ENCODE measurements around the gene OXA1L. TPM values are rescaled to one million over a fixed set of nuclear protein-coding genes. Genes with fewer than 3 reads are reported as not detected.

OXA1L gene
- polyA plus RNA-seq, 1 experiment = 181 TPM

DNA sequence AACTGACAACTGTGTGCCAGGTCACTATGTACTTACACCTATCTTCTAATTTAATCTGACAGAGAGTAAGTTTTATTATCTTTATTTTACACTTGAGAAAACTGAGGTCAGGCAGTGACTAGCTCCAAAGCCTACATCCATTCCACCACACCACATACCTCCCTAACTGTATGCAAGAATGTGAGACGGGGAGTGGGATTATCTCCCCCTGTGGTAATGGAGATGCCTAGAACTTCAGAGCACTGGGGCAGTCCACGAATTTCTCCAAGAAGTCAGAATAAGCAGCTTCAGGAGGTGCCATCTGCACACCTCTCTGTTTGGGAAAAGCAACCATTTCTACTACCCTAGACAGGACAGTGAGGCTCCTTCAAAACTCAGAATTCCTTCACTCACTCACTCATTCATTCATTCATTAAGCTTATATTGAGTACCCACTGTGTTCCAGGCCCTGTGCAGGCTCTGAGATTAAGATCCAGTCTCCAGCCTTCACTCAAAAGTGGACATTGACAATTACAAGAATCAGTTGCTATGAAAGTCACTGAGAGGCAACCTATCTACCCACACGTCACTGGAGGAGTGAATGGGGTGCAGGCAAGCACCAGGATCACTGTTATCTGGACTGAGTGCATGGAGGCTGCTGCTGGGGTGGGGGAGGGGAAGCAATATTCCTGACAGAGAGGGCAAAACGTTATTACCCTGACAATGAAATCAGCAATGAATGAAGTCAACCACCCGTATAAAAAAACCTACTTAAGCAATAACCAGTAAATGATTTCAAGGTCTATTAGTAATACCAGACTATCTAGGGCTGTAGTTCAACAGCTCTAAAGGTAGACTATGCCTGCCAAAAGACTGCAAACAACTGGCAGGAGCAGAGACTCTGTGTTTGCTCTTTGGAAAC is 30.8 kb downstream of the OXA1L start:
- ChIA-PET POLR2A (interaction anchor here (0.6 kb wide), 1 partner anchor 18 kb away, joined by 3 read pairs; no protein-coding TSS in a partner anchor), CTCF (interaction anchor here (0.8 kb wide), 1 partner anchor 26 kb away, joined by 4 read pairs; no protein-coding TSS in a partner anchor)
- no peak overlapping the region for H3K27ac ChIP-seq (ENCODE audit: low read depth, low read length)
- H3K27me3 ChIP-seq (ENCODE audit: control insufficient read depth, insufficient read depth, low read length) = peaks cover 10% of the 10 kb centered on the region
- no peak overlapping the region for H3K4me3 ChIP-seq (ENCODE audit: low read depth, low read length)
- H3K9me3 ChIP-seq (ENCODE audit: control insufficient read depth, insufficient read depth, low read length) = 0 out of 2 replicates have a peak, but pooled peaks cover 6% of the 10 kb centered on the region
- TF ChIP-seq, protein P1, sequence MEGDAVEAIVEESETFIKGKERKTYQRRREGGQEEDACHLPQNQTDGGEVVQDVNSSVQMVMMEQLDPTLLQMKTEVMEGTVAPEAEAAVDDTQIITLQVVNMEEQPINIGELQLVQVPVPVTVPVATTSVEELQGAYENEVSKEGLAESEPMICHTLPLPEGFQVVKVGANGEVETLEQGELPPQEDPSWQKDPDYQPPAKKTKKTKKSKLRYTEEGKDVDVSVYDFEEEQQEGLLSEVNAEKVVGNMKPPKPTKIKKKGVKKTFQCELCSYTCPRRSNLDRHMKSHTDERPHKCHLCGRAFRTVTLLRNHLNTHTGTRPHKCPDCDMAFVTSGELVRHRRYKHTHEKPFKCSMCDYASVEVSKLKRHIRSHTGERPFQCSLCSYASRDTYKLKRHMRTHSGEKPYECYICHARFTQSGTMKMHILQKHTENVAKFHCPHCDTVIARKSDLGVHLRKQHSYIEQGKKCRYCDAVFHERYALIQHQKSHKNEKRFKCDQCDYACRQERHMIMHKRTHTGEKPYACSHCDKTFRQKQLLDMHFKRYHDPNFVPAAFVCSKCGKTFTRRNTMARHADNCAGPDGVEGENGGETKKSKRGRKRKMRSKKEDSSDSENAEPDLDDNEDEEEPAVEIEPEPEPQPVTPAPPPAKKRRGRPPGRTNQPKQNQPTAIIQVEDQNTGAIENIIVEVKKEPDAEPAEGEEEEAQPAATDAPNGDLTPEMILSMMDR (IDR thresholded peaks at IDR 0.05; ENCODE audit: low read depth, low read length) = no peak
- no peak for DNase-seq (ENCODE audit: low read depth, low spot score)

GRCh38 chr14:22798528-22798927 is 32.0 kb downstream of the OXA1L start:
- Histone ChIP-seq H3K4me3 (ENCODE audit: low read depth, low read length) (no peak overlapping the region), H3K27ac (ENCODE audit: low read depth, low read length) (no peak overlapping the region), H3K27me3 (ENCODE audit: control insufficient read depth, insufficient read depth, low read length) (peaks cover 10% of the 10 kb centered on the region), H3K9me3 (ENCODE audit: control insufficient read depth, insufficient read depth, low read length) (0 out of 2 replicates have a peak, but pooled peaks cover 6% of the 10 kb centered on the region)
- ChIA-PET CTCF (no interaction called here), POLR2A (no interaction called here)
- TF ChIP-seq, protein P1 (IDR thresholded peaks at IDR 0.05; ENCODE audit: low read depth, low read length) = no peak
- no peak for DNase-seq (ENCODE audit: low read depth, low spot score)

- TF ChIP-seq, protein P1 (IDR thresholded peaks at IDR 0.05; ENCODE audit: low read depth, low read length) = no peak
- no peak for DNase-seq (ENCODE audit: low read depth, low spot score)
- POLR2A ChIA-PET = no interaction called here
- no peak overlapping the region for H3K4me3 ChIP-seq (ENCODE audit: low read depth, low read length)
- peaks cover 10% of the 10 kb centered on the region for H3K27me3 ChIP-seq (ENCODE audit: control insufficient read depth, insufficient read depth, low read length)
- CTCF ChIA-PET = interaction anchor here (0.9 kb wide), 1 partner anchor 243 kb away, joined by 3 read pairs; no protein-coding TSS in a partner anchor
- no peak overlapping the region for H3K27ac ChIP-seq (ENCODE audit: low read depth, low read length)
- 0 out of 2 replicates have a peak, but pooled peaks cover 6% of the 10 kb centered on the region for H3K9me3 ChIP-seq (ENCODE audit: control insufficient read depth, insufficient read depth, low read length)
Measured at GRCh38 chr14:22800346-22800745, 33.9 kb downstream of the OXA1L start.

GRCh38 chr14:22801716-22802115 is 35.2 kb downstream of the OXA1L start:
- Histone ChIP-seq H3K9me3 (ENCODE audit: control insufficient read depth, insufficient read depth, low read length) (no peaks in the 10 kb centered on the region), H3K27ac (ENCODE audit: low read depth, low read length) (no peak overlapping the region), H3K4me3 (ENCODE audit: low read depth, low read length) (no peak overlapping the region), H3K27me3 (ENCODE audit: control insufficient read depth, insufficient read depth, low read length) (peaks cover 5% of the 10 kb centered on the region)
- POLR2A ChIA-PET = no interaction called here
- no peak for DNase-seq (ENCODE audit: low read depth, low spot score)
- CTCF ChIA-PET = no interaction called here
- TF ChIP-seq, protein P1 (IDR thresholded peaks at IDR 0.05; ENCODE audit: low read depth, low read length) = no peak

Measured in AG04450 (cell line).